Fibroblast of pulmonary artery (primary cell): ENCODE results near the gene FBXO9.
A peak's percentile ranks its signal among the peaks of the same experiment; 100 is the strongest.

Experiments
- DNase-seq: peaks from one replicate; pipeline ENCODE4 v3.0.0-alpha.2; 2010; ENCODE audit warnings: low read depth
- H3K4me3 ChIP-seq: replicated peaks from 2 replicates; pipeline ENCODE4 v1.5.1; 2011; ENCODE audit warnings: low read depth, mild to moderate bottlenecking, control low read depth, low read length, moderate library complexity
- TF ChIP-seq, protein P1 (sequence below): IDR thresholded peaks from 2 replicates; pipeline ENCODE4 v1.5.1; 2011; ENCODE audit warnings: mild to moderate bottlenecking, control low read depth, low read length, inconsistent platforms; ENCODE audit errors: missing control alignments

Gene FBXO9

DNA sequence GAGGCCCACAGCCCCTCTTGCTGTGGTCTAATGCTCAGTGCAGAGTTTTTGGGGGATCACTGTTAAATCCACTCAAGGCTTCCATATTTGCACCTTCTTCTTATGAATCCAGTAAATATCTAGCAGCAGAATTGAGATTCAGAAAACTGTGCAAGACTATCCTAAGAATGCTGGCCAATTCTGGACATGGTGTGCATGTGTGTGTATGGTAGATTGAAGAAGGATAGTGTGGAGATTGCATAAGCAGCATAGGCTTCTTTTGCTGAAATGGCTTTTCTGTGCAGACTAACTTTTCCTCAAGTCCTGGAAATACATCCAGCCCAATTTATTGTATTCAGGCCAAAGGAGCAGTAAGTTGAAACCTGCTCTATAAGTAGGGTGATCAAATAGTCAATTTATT lies 39.7 kb downstream of the FBXO9 start:
- no peak overlapping the region for H3K4me3 ChIP-seq
- TF ChIP-seq, protein P1, sequence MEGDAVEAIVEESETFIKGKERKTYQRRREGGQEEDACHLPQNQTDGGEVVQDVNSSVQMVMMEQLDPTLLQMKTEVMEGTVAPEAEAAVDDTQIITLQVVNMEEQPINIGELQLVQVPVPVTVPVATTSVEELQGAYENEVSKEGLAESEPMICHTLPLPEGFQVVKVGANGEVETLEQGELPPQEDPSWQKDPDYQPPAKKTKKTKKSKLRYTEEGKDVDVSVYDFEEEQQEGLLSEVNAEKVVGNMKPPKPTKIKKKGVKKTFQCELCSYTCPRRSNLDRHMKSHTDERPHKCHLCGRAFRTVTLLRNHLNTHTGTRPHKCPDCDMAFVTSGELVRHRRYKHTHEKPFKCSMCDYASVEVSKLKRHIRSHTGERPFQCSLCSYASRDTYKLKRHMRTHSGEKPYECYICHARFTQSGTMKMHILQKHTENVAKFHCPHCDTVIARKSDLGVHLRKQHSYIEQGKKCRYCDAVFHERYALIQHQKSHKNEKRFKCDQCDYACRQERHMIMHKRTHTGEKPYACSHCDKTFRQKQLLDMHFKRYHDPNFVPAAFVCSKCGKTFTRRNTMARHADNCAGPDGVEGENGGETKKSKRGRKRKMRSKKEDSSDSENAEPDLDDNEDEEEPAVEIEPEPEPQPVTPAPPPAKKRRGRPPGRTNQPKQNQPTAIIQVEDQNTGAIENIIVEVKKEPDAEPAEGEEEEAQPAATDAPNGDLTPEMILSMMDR = no peak

DNA sequence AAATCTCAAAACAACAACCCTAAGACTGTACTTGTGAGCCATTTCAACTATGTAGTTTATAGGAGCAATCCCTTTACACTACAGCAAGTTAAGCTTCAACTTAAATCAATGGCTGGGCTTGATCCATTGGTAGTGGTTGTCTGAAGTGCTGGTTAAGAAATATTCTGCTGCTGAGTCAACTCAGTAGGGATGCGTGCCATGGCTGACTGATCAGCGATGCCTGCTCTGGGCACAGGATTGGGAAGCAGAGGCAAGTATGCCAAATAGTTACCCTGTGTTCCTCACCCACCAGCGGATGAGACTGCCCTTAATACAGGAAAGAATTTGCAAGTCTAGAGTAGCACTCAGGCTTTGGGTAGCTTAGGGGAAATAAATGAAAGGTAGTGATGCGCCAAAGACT lies 41.9 kb downstream of the FBXO9 start:
- TF ChIP-seq, protein P1 = no peak
- H3K4me3 ChIP-seq = no peak overlapping the region
- DNase-seq = peak; percentile 8

More for the DNA sequence above, 39.7 kb downstream of the FBXO9 start:
- no peak for DNase-seq

DNA sequence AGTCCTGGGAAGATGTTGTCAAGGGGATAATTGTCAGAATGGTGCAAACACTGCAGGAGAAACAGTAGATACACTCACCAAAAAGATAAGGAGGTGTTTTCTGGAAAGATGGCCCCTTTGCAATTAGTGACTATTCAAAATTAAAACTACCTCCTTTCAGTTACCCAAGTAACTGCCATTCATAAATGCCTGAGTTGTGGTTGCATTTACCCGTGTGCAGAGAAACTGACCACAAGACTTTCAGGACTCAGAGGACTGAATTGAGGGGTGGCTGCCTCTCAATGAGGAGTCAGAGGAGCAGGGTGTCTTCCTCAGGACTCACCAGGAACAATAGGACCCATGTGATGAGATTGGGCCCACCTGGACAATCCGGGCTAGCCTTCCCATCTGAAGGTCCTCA lies 44.4 kb downstream of the FBXO9 start:
- H3K4me3 ChIP-seq = no peak overlapping the region
- TF ChIP-seq, protein P1 = no peak
- no peak for DNase-seq

DNA sequence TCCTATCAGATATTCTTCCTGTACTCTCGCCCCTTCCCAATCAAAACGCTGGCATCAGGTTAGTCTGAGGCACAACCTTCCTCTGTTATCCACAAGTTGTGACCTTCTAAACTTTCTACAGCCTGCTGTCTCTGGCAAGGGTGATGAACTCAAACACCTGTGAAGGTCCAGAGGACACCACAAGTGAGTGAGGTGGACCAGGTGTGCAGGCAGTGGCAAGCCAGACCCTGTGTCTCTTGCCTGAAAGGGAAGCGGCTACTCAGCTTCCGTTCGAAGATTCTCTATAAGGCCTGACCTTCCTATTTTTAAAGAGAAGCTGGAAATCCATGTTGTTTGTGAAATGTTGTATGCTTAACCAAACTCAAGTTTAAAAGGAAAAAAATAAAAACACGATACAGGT lies 46.7 kb downstream of the FBXO9 start:
- no peak for DNase-seq
- TF ChIP-seq, protein P1 = no peak
- H3K4me3 ChIP-seq = no peak overlapping the region

DNA sequence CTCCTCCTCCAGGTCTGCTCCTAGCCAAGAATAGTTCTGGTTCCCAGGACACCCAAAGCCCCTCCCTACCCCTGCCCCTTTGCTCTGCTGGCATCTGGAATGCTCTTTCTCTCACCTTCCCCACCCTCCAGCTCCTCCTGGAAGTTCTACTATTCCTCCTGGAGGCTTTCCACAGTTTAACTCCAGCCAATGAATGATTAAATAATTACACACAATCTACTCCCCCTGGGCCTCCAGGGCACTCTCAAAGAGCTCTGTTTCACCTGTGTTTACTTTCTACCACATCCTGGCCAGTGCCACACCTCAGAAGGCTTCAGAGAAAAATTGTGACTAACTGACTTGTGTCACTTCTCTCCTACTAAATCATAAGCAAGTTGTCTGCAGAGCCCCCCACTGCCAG lies 47.2 kb downstream of the FBXO9 start:
- DNase-seq = no peak
- no peak overlapping the region for H3K4me3 ChIP-seq
- TF ChIP-seq, protein P1 = no peak

DNA sequence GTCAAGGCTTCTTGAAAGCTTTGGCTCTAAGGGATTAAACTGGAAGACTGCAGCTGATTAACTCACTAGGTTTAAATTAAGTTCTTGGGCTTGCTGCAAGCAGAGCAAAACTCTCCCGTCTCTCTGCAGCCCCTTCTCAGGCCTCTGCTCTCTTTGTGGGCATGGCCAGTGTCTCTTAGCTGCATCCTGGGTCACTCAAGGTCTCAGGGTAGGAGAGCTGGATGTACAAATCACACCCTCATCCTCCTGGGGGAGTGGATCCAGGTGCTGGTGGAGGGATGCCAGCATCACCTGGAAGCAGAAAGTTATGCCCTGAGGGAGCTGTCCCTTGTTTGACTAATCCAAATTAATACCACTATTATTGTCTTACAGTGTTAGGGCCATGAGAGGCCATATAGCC lies 47.7 kb downstream of the FBXO9 start:
- TF ChIP-seq, protein P1 = no peak
- H3K4me3 ChIP-seq = no peak overlapping the region
- DNase-seq = no peak

DNA sequence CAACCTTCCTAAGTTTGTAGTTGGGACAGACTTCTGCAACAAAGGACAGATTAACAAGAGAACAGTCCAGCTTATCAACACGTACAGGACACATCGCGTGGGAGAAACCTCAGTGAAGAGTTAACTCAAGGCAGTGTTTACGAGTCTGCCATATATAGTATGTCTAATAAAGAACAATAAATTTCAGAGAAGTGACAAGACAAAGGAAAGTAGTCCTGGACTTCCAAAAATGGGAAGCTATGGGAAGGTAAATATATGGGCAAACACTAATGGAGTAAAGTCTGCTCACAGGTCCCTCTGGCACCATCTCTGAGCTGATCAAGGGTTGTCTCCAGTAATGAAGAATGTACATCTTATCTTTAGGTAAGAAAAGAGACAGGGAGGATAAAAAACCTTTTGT lies 48.5 kb downstream of the FBXO9 start:
- TF ChIP-seq, protein P1 = no peak
- no peak for DNase-seq
- no peak overlapping the region for H3K4me3 ChIP-seq
